OCI-LY7 (cell line): ENCODE results near the gene STMP1.

Experiments
- EZH2phosphoT487 ChIP-seq: fragments of 200-600 bp; sonication (generic); IDR thresholded peaks from 2 replicates; pipeline ENCODE4 v1.6.1; 2018; ENCODE audit warnings: low read depth, borderline replicate concordance, mild to moderate bottlenecking, mixed run types, antibody characterized with exemption, low read length, moderate library complexity, mixed read lengths
- TF ChIP-seq, protein P1 (sequence below): fragments of 200-600 bp; sonication (generic); conservative IDR thresholded peaks from 2 replicates; pipeline ENCODE4 v1.5.1; 2014; ENCODE audit warnings: mild to moderate bottlenecking, antibody characterized with exemption, low read length, moderate library complexity, mixed read lengths

DNA sequence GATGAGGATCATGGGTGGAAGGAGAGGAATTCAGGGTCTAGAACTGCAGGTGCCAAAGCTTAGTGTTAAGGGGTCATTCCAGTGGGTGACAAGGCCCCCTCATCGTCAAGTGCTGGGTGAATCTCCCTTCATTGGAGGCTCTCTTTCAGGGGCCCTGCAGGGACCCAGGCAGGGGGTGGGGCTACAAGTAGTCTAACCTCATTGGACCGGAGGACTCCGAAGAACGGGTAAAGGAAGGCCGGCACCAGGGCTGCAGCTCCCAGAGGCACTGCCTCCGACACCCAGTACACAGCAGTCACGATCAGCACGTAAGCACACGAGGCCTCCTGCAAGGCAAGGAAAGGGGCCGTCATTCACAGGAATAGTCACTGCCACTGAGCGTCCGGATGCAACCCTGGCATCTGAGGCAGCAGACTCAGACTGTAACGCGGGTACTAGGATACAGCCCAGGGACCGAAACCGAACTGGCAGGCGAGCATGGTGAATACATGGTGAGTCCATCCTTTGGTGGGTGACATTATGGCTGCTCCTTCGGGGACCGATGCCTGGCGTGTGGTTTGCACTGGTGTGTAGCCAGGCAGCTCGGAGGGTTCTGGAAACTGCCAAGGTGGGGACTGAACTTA is 59.0 kb downstream of the STMP1 start:
- TF ChIP-seq, protein P1, sequence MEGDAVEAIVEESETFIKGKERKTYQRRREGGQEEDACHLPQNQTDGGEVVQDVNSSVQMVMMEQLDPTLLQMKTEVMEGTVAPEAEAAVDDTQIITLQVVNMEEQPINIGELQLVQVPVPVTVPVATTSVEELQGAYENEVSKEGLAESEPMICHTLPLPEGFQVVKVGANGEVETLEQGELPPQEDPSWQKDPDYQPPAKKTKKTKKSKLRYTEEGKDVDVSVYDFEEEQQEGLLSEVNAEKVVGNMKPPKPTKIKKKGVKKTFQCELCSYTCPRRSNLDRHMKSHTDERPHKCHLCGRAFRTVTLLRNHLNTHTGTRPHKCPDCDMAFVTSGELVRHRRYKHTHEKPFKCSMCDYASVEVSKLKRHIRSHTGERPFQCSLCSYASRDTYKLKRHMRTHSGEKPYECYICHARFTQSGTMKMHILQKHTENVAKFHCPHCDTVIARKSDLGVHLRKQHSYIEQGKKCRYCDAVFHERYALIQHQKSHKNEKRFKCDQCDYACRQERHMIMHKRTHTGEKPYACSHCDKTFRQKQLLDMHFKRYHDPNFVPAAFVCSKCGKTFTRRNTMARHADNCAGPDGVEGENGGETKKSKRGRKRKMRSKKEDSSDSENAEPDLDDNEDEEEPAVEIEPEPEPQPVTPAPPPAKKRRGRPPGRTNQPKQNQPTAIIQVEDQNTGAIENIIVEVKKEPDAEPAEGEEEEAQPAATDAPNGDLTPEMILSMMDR = no peak
- no peak for TF ChIP-seq EZH2phosphoT487
